Activated CD4-positive, alpha-beta T cell treated with anti-CD3 and anti-CD28 coated beads for 36 hours (primary cell): ENCODE data around the gene MTX1. TPM values are rescaled to one million over a fixed set of nuclear protein-coding genes. Genes with fewer than 3 reads are reported as not detected.

ENCODE experiments used
- ATAC-seq: fragments of 200-7000 bp; cut with Tn5 transposase; one replicate; pipeline ENCODE4 v1.10.0; 2021; ENCODE audit warnings: mild to moderate bottlenecking, moderate library complexity
- CTCF ChIA-PET: fragments of 350-600 bp; sonication (Branson Sonifier 250); formaldehyde crosslinking; loops from one replicate; lab custom pipeline; 2021; ENCODE audit warnings: antibody characterized with exemption; lab: Charles Lee
- POLR2A ChIA-PET: fragments of 350-600 bp; sonication (Branson Sonifier 250); formaldehyde crosslinking; loops from one replicate; lab custom pipeline; 2021; ENCODE audit warnings: antibody characterized with exemption, inconsistent platforms; lab: Charles Lee
- DNase-seq: peaks from one replicate; pipeline ENCODE4 v3.0.0-alpha.2; 2020
- H3K27ac Mint-ChIP-seq: one replicate; pipeline ENCODE4 v1.8.0; 2021; ENCODE audit warnings: mixed read lengths
- H3K27me3 Mint-ChIP-seq: one replicate; pipeline ENCODE4 v1.8.0; 2021; ENCODE audit warnings: mixed read lengths
- H3K36me3 Mint-ChIP-seq: one replicate; pipeline ENCODE4 v1.8.0; 2021; ENCODE audit warnings: low read depth, mixed read lengths
- H3K4me1 Mint-ChIP-seq: one replicate; pipeline ENCODE4 v1.8.0; 2021; ENCODE audit warnings: mixed read lengths
- H3K4me3 Mint-ChIP-seq: one replicate; pipeline ENCODE4 v1.8.0; 2021; ENCODE audit warnings: mild to moderate bottlenecking, moderate library complexity, mixed read lengths
- H3K9me3 Mint-ChIP-seq: one replicate; pipeline ENCODE4 v1.8.0; 2021; ENCODE audit warnings: low read depth, mixed read lengths
- intact Hi-C, 2 experiments: fragments of 100-400 bp; cut with DNase I in 1 of 2; cut with micrococcal nuclease in 1 of 2; formaldehyde crosslinking; loops; one replicate each; pipeline versions ENCODE4 v1.14.2 to v1.15.1; 2022 to 2024; cut with DNase I, micrococcal nuclease
- total RNA-seq, 2 experiments: library from RNA; stranded (reverse); gene quantifications; one replicate each; pipeline ENCODE4 v1.2.3, GENCODE V29; 2021

Gene MTX1
- total RNA-seq, 2 experiments from 2014 or later, result 52.8 to 52.9 TPM

GRCh38 chr1:155168456-155169210 is 39.9 kb upstream of the MTX1 start:
- intact Hi-C loops, result loop anchor here in 1 of 2 experiments (1.0 kb wide), 2 partner anchors 77 to 105 kb away; partner anchors contain the start of gene EFNA4
- Mint-ChIP-seq H3K9me3 (no peaks in the 10 kb centered on the region), H3K36me3 (peaks cover 28% of the 10 kb centered on the region), H3K4me3 (no peak overlapping the region), H3K4me1 (peaks cover 34% of the 10 kb centered on the region), H3K27me3 (no peaks in the 10 kb centered on the region), H3K27ac (no peak overlapping the region)
- ChIA-PET CTCF (interaction anchor here (0.6 to 5.4 kb wide), 22 partner anchors 9 to 607 kb away, joined by 3 to 64 read pairs (median 6); partner anchors contain the start of genes DPM3, PBXIP1 and SLC50A1), POLR2A (interaction anchor here (1.5 kb wide), 1 partner anchor 77 kb away, joined by 10 read pairs; no protein-coding TSS in a partner anchor)
- no peak for ATAC-seq
- DNase-seq, result no peak

- Mint-ChIP-seq H3K9me3 (no peaks in the 10 kb centered on the region), H3K27me3 (no peaks in the 10 kb centered on the region), H3K4me1 (peaks cover 39% of the 10 kb centered on the region), H3K27ac (no peak overlapping the region), H3K4me3 (no peak overlapping the region), H3K36me3 (peaks cover 28% of the 10 kb centered on the region)
- CTCF ChIA-PET, result interaction anchor here (0.6 to 5.4 kb wide), 10 partner anchors 24 to 110 kb away, joined by 3 to 64 read pairs (median 4); no protein-coding TSS in a partner anchor
- ATAC-seq (no peak), DNase-seq (no peak)
- POLR2A ChIA-PET, result no interaction called here
- intact Hi-C loops, result no loop called here
Measured at GRCh38 chr1:155169541-155169940, 39.0 kb upstream of the MTX1 start.

DNA sequence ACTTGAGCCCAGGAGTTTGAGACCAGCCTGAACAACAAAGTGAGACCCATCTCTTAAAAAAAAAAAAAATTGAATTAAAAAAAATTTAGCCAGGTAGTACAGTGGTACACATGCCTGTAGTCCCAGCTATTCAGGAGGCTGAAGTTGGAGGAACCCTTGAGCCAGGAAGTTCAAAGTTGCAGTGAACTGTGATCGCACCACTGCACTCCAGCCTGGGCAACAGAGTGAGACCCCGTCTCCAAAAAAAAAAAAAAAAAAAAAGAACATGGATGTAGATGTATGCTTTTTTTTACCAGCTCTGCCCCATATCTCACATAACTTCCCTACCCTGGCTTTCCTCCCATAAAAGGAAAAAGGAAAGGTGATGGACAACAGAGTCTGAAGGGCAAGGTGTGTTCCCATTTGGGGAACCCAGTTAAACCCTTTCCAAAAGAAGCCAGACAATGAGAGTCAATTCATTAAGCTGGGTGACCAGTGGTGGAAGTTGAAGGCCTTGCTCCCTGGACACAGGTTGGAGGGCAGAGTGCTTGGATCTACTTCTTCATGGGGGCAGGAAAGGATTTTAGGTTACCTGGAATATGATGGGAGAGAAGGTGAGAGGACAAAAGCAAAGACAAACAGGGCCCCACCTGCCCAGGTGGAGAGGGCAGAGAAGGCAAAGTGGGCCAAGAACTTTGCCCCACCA is 38.3 kb upstream of the MTX1 start:
- ChIA-PET POLR2A (interaction anchor here (0.6 kb wide), 1 partner anchor 24 kb away, joined by 3 read pairs; no protein-coding TSS in a partner anchor), CTCF (interaction anchor here (0.6 to 5.4 kb wide), 5 partner anchors 37 to 85 kb away, joined by 3 to 64 read pairs (median 4); no protein-coding TSS in a partner anchor)
- H3K27me3 Mint-ChIP-seq, result no peaks in the 10 kb centered on the region
- ATAC-seq (no peak), DNase-seq (no peak)
- H3K27ac Mint-ChIP-seq, result peak overlapping the region; percentile 44
- intact Hi-C loops, result loop anchor here in 1 of 2 experiments (5.0 kb wide), 2 partner anchors 168 to 188 kb away; partner anchors contain the start of genes FLAD1 and ZBTB7B
- H3K4me3 Mint-ChIP-seq, result no peak overlapping the region
- H3K4me1 Mint-ChIP-seq, result peaks cover 45% of the 10 kb centered on the region
- peaks cover 28% of the 10 kb centered on the region for H3K36me3 Mint-ChIP-seq
- no peaks in the 10 kb centered on the region for H3K9me3 Mint-ChIP-seq

GRCh38 chr1:155170806-155171205 is 37.7 kb upstream of the MTX1 start:
- intact Hi-C loops, result loop anchor here in 1 of 2 experiments (5.0 kb wide), 2 partner anchors 169 to 189 kb away; partner anchors contain the start of genes FLAD1 and ZBTB7B
- peaks cover 28% of the 10 kb centered on the region for H3K36me3 Mint-ChIP-seq
- no peak for DNase-seq
- no peaks in the 10 kb centered on the region for H3K9me3 Mint-ChIP-seq
- no peak overlapping the region for H3K4me3 Mint-ChIP-seq
- H3K4me1 Mint-ChIP-seq, result peaks cover 51% of the 10 kb centered on the region
- CTCF ChIA-PET, result interaction anchor here (0.7 to 5.4 kb wide), 4 partner anchors 36 to 86 kb away, joined by 3 to 64 read pairs (median 4); no protein-coding TSS in a partner anchor
- POLR2A ChIA-PET, result interaction anchor here (0.6 kb wide), 1 partner anchor 24 kb away, joined by 3 read pairs; no protein-coding TSS in a partner anchor
- no peak overlapping the region for H3K27ac Mint-ChIP-seq
- H3K27me3 Mint-ChIP-seq, result no peaks in the 10 kb centered on the region
- ATAC-seq, result no peak

DNA sequence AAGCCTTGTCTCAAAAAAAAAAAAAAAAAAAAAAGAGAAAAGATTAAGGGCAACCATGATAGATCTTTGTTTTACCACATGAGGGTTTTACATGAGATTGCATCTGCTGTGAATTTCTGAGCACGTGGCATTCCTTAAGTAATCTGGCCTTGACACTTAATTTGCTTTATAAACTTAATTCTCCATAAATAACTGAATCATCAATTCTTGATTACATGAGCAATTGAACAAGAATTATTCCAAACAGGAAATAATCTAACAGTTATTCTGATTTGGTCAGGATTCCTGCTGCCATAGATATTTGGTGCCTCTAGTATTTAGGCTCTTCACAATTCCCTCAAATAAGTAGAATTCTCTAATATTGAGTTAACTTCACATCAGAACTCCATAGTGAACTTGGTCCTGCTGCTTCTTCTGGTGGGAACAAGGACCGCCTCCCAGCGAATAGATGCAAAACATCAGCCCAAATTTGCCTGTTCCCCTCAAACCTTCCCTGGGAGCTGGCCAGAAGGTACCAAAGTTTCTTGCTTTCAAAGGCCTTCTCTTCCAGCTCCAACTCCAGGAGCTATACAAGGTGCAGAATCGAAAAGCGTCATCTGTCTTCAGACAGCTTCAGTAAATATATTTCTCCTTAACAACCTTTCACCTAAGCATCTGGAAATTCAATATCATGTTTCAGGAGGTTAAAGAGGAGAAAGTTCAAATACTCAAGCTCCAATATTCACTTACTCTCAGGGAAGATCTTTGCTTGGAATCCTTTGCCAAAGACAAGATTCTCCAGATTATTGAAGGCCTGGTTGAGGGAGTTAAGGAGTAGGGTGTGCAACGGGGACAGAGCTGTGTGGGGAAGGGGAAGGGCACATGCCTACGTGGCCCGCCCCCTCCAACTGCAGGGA is 36.4 kb upstream of the MTX1 start:
- Mint-ChIP-seq H3K4me1 (peaks cover 59% of the 10 kb centered on the region), H3K4me3 (peak overlapping the region; percentile 98), H3K36me3 (peaks cover 33% of the 10 kb centered on the region), H3K9me3 (no peaks in the 10 kb centered on the region), H3K27me3 (no peaks in the 10 kb centered on the region), H3K27ac (peak overlapping the region; percentile 96)
- peak; percentile 27 for ATAC-seq
- no peak for DNase-seq
- ChIA-PET CTCF (interaction anchor here (0.7 to 6.6 kb wide), 33 partner anchors 11 to 996 kb away, joined by 3 to 75 read pairs (median 6); partner anchors contain the start of genes ADAM15, DPM3, MTX1 and PMVK), POLR2A (interaction anchor here (0.7 to 2.1 kb wide), 6 partner anchors 9 to 1099 kb away, joined by 3 to 17 read pairs (median 4); partner anchors contain the start of genes ADAM15, CLK2 and SLC50A1)
- intact Hi-C loops, result loop anchor here (2.0 to 5.0 kb wide), 5 partner anchors 31 to 190 kb away; partner anchors contain the start of genes ADAM15 (in 1 of the 2), DPM3 (in 1 of the 2), FLAD1 (in 1 of the 2) and ZBTB7B (in 1 of the 2)

GRCh38 chr1:155172732-155173477 is 35.6 kb upstream of the MTX1 start, which contains the start of gene KRTCAP2:
KRTCAP2 (minus strand) TSS chr1:155173304; CDS start chr1:155173224, 80 bp downstream.
- intact Hi-C loops, result loop anchor here (1.0 to 5.0 kb wide), 11 partner anchors 21 to 191 kb away; partner anchors contain the start of genes DPM3 (in 2 of the 2), ADAM15 (in 1 of the 2), EFNA4 (in 1 of the 2) and FLAD1 (in 1 of the 2)
- ATAC-seq (peak; percentile 83), DNase-seq (peak; percentile 97)
- Mint-ChIP-seq H3K4me3 (peak within 1 kb of the TSS; percentile 98), H3K27me3 (no peaks in the 10 kb centered on the region), H3K4me1 (peaks cover 52% of the 10 kb centered on the region), H3K27ac (peak within 1 kb of the TSS; percentile 96), H3K36me3 (peaks cover 35% of the 10 kb centered on the region), H3K9me3 (no peaks in the 10 kb centered on the region)
- ChIA-PET CTCF (interaction anchor here (0.6 to 6.6 kb wide), 51 partner anchors 10 to 997 kb away, joined by 3 to 75 read pairs (median 5); partner anchors contain the start of genes ADAM15, DPM3, MTX1 and PMVK), POLR2A (interaction anchor here (0.6 to 2.1 kb wide), 9 partner anchors 10 to 1099 kb away, joined by 3 to 17 read pairs (median 4); partner anchors contain the start of genes ADAM15, ASH1L, CLK2 and MTX1)

- intact Hi-C loops, result loop anchor here (1.0 to 5.0 kb wide), 11 partner anchors 21 to 191 kb away; partner anchors contain the start of genes DPM3 (in 2 of the 2), ADAM15 (in 1 of the 2), EFNA4 (in 1 of the 2) and FLAD1 (in 1 of the 2)
- H3K9me3 Mint-ChIP-seq, result no peaks in the 10 kb centered on the region
- peak within 1 kb of the TSS; percentile 98 for H3K4me3 Mint-ChIP-seq
- peak within 1 kb of the TSS; percentile 96 for H3K27ac Mint-ChIP-seq
- peak; percentile 54 for ATAC-seq
- ChIA-PET CTCF (interaction anchor here (0.7 to 6.6 kb wide), 39 partner anchors 11 to 766 kb away, joined by 3 to 75 read pairs (median 6); partner anchors contain the start of genes ADAM15, DPM3, EFNA3 and SLC50A1), POLR2A (interaction anchor here (0.6 to 2.1 kb wide), 4 partner anchors 20 to 999 kb away, joined by 3 to 17 read pairs (median 5); partner anchors contain the start of genes ASH1L and MTX1)
- H3K4me1 Mint-ChIP-seq, result peaks cover 49% of the 10 kb centered on the region
- DNase-seq, result peak; percentile 84
- peaks cover 34% of the 10 kb centered on the region for H3K36me3 Mint-ChIP-seq
- H3K27me3 Mint-ChIP-seq, result no peaks in the 10 kb centered on the region
Measured at GRCh38 chr1:155173478-155174323, 34.8 kb upstream of the MTX1 start, which contains the start of gene TRIM46. TRIM46 (plus strand) TSS chr1:155173849; CDS start chr1:155173967, 118 bp downstream.
